Measurements from ENCODE around the gene GPRIN2.

Gene GPRIN2

GRCh38 chr10:46549171-46550075 lies 7.0 kb downstream of the GPRIN2 start:
- DNase-seq (ENCODE audit: low read depth in 3 of 3): no peak

DNA sequence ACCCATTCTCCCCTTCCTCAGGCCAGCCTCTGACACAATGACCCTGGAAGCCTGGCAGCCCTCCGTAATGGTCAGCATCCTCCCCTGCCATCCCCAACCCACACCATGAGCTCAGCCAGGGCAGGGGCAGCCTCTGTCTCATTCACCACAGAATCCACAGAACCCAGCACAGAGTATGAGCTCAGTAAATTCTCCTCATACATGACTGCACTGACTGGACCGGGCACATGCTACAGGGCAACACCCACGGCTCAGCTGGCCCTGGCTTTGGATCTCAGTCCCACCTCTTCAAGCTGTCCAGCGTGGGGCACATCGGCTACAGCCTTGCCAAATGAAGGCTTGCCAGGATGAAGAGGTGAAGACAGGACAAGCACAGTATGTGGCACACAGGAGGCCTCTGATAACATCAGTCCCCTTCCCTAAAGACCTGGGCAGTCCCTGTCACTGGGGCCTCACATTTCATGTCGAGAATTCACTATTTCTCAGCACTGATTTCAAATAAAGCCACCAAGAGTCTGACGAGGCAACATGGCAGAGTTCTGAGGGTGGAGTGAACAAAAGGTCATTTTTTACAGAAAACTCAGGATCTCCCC lies 7.9 kb downstream of the GPRIN2 start:
- no peak for DNase-seq (ENCODE audit: low read depth in 3 of 3)

DNA sequence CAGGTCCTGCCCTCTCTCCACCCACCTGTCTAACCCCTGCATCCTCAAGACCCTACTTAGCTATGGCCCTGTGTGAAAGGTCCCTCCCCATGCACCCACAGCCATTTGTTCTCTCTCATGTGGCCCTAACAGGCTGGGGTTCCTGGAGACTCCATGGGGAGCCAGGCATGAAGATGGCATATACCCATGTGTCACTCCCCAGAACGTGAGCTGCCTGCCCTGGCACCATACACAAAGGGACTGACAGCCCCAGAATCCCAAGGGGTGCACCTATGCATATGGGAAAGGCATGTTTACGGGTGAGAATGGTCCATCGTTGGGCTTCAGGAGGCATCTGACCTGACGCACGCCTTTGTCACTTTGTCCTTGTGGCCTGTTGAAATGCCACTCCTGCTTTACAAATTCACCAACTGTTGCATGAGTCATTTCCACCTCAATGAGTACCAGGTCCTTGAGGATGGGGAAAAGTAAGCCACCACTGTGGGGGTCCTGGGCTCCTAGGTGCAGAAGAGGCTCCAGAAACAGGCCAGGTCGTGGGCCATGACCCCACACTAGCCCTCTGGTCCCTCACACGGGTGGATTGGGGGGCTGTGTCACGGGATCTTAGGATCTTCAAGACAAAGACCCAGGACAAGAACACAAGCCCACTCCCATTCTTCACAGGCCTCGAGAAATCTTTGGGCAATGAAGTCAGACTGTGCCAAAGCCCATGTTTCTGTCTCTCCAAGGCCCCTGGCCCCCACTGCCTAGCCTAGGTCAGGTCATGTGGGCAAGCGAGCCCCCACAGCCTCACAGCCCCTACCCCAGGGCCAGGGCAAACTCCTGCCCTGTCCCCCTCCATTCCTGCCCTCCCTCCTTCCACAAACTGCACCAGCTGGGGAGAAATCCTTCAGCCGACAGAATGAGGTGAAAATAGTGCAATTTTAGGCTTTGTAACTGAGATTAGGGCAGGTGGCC lies 8.6 kb downstream of the GPRIN2 start:
- no peak for DNase-seq (ENCODE audit: low read depth in 3 of 3)

- DNase-seq (ENCODE audit: low read depth in 3 of 3): no peak
Observed at GRCh38 chr10:46546591-46547540, 9.6 kb downstream of the GPRIN2 start.

GRCh38 chr10:46545861-46546590 lies 10.4 kb downstream of the GPRIN2 start:
- DNase-seq (ENCODE audit: low read depth in 3 of 3): no peak

DNA sequence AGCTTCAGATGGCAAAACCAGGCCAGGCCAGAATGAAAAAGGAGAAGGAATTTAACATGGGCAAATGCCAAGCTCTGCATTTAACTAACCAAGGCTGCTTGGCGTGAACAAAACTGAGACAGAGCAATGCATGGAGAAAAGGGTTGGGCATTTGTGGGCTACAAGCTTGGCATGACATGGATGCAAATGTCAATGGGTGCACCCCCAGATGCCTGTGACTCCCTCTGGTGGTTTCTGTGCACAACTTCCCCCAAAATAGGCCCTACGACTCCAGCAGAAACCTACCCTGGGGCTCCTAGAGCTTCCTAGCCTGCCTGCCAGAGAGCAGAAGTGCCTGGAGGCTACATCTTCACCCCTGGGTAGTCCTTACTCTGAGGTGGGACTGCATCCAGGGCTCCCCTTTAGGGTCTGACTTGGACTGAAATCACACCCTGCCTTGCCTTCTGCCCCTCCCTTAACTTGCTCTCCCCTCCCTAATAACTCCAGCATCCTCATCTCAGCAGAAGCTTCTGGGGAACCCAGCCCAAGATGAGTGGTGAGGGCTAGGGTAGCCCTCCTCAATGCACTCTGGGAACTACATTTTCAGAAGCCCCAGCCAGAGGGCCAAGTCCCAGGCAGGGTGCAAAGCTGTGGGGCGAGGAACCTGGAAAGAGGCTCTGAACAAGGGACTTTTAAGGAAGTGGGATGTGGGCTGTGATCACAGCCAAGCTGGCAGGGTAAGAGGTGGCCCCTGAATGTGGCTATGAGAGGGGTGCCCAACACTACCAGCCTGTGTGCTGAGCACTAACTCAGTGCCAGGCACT lies 11.3 kb downstream of the GPRIN2 start:
- DNase-seq (ENCODE audit: low read depth in 3 of 3): no peak

GRCh38 chr10:46543466-46544377 lies 12.7 kb downstream of the GPRIN2 start:
- no peak for DNase-seq (ENCODE audit: low read depth in 3 of 3)

GRCh38 chr10:46542567-46543465 lies 13.6 kb downstream of the GPRIN2 start:
- DNase-seq (ENCODE audit: low read depth in 3 of 3): no peak

DNA sequence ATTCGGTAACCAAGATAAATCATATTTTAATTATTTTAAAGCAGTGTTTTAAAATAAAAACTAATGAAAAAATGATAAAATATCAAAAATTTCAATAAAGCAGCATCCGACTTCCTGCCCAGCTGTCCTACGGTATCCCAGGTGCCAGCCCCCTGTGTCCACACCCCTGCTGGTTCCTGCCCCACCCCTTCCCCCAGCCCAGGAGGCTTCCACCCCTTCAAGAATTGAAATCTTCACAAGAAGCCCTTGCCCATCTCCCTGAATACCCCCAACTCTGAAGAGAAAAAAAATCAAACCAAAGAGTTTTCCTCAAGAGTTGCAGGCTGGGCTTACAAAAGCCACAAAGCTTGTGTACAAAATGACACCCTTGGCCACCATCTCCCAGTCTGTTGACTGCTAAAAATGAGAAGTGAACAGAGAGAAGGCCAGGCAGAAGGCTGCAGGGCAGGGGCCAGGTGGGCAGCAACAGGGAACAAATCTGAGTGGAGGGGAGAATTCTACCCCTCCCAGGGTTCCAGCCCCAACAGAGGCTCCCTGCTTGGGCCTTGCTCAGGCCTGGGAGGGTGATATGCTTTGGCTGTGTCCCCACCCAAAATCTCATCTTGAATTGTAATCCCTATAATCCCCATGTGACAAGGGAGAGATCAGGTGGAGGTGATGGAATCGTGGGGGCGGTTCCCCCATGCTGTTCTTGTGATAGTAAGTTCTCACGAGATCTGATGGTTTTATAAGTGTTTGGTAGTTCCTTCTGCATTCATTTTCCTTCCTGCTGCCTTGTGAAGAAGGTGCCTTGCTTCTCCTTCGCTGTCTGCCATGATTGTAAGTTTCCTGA lies 14.5 kb downstream of the GPRIN2 start:
- no peak for DNase-seq (ENCODE audit: low read depth in 3 of 3)

DNA sequence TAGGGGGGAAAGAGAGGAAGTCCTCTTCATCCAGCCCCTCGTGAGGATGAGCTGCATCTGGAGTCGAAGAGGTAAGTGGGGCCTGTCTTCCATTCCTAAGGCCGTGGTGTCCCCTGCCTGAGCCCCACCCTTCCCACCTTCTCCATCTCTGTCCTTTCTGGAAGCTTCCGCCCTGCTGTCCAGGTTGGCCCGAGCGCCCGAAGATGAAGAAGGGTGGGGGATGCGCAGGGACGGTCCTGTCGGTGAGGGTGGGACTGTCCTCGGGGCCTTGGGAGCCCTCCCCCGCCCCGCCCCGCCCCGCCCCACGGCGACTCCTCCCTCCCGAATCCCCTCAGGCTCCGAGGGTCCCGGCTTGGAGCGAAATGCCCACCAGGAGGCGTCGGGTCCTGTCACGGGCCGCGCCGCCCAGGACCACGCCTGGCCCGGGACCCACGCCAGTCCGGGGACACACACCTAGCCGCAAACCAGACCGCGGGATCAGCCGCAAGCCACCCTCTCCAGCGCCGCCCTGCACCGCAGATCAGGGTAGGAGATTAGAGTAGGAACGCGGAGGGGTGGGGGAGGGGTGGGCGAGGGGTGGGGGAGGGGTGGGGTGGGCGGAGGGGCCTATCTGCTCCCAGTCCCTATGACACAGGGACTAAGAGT lies 15.3 kb downstream of the GPRIN2 start:
- DNase-seq (ENCODE audit: low read depth in 3 of 3): no peak

DNA sequence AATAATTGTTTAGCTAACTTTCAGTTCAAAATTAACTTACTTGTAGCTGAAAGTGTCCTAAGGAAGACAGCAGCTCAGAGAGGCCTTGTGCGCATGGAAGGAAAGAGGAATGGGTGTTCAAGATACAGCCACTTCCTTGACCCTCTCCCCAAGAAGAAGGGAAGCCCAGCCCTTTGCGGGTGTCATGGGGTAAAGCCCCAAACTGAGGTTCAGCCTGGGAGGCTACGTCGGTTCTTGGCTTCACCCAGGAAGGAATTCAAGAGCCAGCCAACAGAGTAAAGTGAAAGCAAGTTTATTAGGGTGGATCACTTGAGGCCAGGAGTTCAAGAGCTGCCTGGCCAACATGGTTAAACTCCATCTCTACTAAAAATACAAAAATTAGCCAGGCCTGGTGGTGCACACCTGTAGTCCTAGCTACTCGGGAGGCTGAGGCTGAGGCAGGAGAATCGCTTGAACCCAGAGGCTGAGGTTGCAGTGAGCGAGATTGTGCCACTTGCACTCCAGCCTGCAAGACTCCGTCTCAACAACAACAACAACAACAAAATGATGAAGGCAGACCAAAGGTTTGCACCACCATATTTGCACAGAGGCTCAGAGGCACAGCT lies 15.9 kb downstream of the GPRIN2 start:
- no peak for DNase-seq (ENCODE audit: low read depth in 3 of 3)

- no peak for DNase-seq (ENCODE audit: low read depth in 3 of 3)
Observed at GRCh38 chr10:46539596-46540411, 16.7 kb downstream of the GPRIN2 start.

GRCh38 chr10:46538717-46539426 lies 17.6 kb downstream of the GPRIN2 start:
- no peak for DNase-seq (ENCODE audit: low read depth in 3 of 3)

DNA sequence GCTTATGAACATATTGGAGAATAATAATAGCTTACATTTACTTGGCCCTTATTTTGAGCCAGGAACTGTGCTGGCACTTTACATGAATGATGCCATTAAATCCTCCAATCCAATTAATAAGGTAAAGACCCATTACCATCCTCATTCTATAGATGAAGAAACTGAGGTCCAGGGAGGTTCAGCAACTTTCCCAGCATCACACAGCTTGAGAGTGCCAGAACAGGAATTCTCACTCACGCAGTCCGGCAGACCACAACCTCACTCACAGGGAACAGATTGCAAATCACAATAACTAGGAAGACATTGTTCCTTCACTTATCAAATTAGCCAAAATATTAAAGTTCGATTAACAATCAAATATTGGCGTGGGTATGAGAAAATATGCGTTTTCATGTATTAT lies 18.3 kb downstream of the GPRIN2 start:
- DNase-seq (ENCODE audit: low read depth in 3 of 3): no peak
